Naive thymus-derived CD8-positive, alpha-beta T cell (primary cell): ENCODE results near the gene GFER. TPM values are rescaled to one million over a fixed set of nuclear protein-coding genes. Genes with fewer than 3 reads are reported as not detected.

ENCODE experiments used
- ATAC-seq, 2 donors: fragments of 150-1000 bp; cut with Tn5 transposase in 1 of 2; sonication (Bioruptor Pico), chemical (Tn5 transposase) in 1 of 2; 1 replicate in 1 of 2; 2 replicates in 1 of 2; pipeline ENCODE4 v1.10.0; 2021; ENCODE audit warnings: mild to moderate bottlenecking in 2 of 2, moderate library complexity in 2 of 2
- POLR2A ChIA-PET: fragments of 350-600 bp; sonication (Branson Sonifier 250); formaldehyde crosslinking; loops from one replicate; lab custom pipeline; 2021; ENCODE audit warnings: antibody characterized with exemption; lab: Charles Lee
- DNase-seq, 10 donors: peaks; one replicate each; pipeline versions ENCODE4 v3.0.0 to v3.0.0-alpha.2; 2020 to 2022
- H3K27ac Mint-ChIP-seq, 10 donors: one replicate each; pipeline ENCODE4 v1.8.0; 2020 to 2022; ENCODE audit warnings: mild to moderate bottlenecking in 10 of 10, mixed read lengths in 10 of 10, moderate library complexity in 4 of 10, inconsistent platforms in 1 of 10
- H3K27me3 Mint-ChIP-seq, 5 donors: one replicate each; pipeline ENCODE4 v1.8.0; 2021 to 2022; ENCODE audit warnings: mixed read lengths in 5 of 5
- H3K36me3 Mint-ChIP-seq, 3 donors: one replicate each; pipeline ENCODE4 v1.8.0; 2020 to 2022; ENCODE audit warnings: mixed read lengths in 3 of 3, mild to moderate bottlenecking in 2 of 3, inconsistent platforms in 1 of 3
- H3K4me1 Mint-ChIP-seq, 4 donors: one replicate each; pipeline ENCODE4 v1.8.0; 2021 to 2022; ENCODE audit warnings: mixed read lengths in 4 of 4
- H3K4me3 Mint-ChIP-seq, 10 donors: one replicate each; pipeline ENCODE4 v1.8.0; 2020 to 2022; ENCODE audit warnings: mild to moderate bottlenecking in 10 of 10, mixed read lengths in 10 of 10, moderate library complexity in 6 of 10, inconsistent platforms in 1 of 10
- H3K9me3 Mint-ChIP-seq, 9 donors: one replicate each; pipeline ENCODE4 v1.8.0; 2020 to 2022; ENCODE audit warnings: mixed read lengths in 9 of 9, mild to moderate bottlenecking in 3 of 9, inconsistent platforms in 1 of 9, moderate library complexity in 1 of 9
- polyA plus RNA-seq, 3 donors: library from polyadenylated mRNA; unstranded; fragments of 300-500 nt; fragmentation: Illumina TruSeq; gene quantifications; one replicate each; pipeline ENCODE4 v1.2.3, GENCODE V29; 2021
- total RNA-seq, 8 experiments: library from RNA in 2 of 8; stranded (reverse) in 2 of 8; gene quantifications; one replicate each; pipeline ENCODE4 v1.2.3 and lab custom pipeline; 2021 to 2026

GFER gene
- total and polyA plus RNA-seq, 5 experiments from 2014 or later, result 15.9 to 30.0 (median 22.3) TPM

- Mint-ChIP-seq H3K4me3 (peak overlapping the region in 1 of 10 donors; percentile 30), H3K27ac (no peak overlapping the region)
Measured at GRCh38 chr16:1987198-1987597, 3.2 kb downstream of the GFER start.

GRCh38 chr16:1989209-1990100 is 5.5 kb downstream of the GFER start, which contains the start of gene SYNGR3:
SYNGR3 (plus strand) TSS chr16:1989970; CDS start chr16:1990103, 133 bp downstream.
- H3K27me3 Mint-ChIP-seq, result peaks cover 2 to 30% (median 13%) of the 10 kb centered on the region in 5 donors
- no peaks in the 10 kb centered on the region for H3K9me3 Mint-ChIP-seq
- H3K36me3 Mint-ChIP-seq, result peaks cover 0 to 18% (median 7%) of the 10 kb centered on the region in 3 donors
- H3K27ac Mint-ChIP-seq, result peak within 1 kb of the TSS in 4 of 10 donors; percentile 22 to 91 (median 76)
- DNase-seq (no peak), ATAC-seq (no peak)
- H3K4me1 Mint-ChIP-seq, result peaks cover 4 to 36% (median 27%) of the 10 kb centered on the region in 4 donors
- H3K4me3 Mint-ChIP-seq, result peak within 1 kb of the TSS; percentile 44 to 84 (median 76)
- POLR2A ChIA-PET, result interaction anchor here (0.5 to 5.9 kb wide), 3 partner anchors 19 to 536 kb away, joined by 6 to 47 read pairs (median 21); partner anchors contain the start of genes RNF151, RPS2 and ZNF598

More at GRCh38 chr16:1987198-1987597, 3.2 kb downstream of the GFER start:
- Mint-ChIP-seq H3K4me1 (peaks cover 9 to 43% (median 30%) of the 10 kb centered on the region in 4 donors), H3K27me3 (peaks cover 2 to 37% (median 13%) of the 10 kb centered on the region in 5 donors), H3K36me3 (peaks cover 0 to 18% (median 7%) of the 10 kb centered on the region in 3 donors), H3K9me3 (no peaks in the 10 kb centered on the region)
- ATAC-seq (no peak), DNase-seq (no peak)
- POLR2A ChIA-PET, result interaction anchor here (0.8 to 1.2 kb wide), 2 partner anchors 9 to 21 kb away, joined by 3 read pairs; no protein-coding TSS in a partner anchor

GRCh38 chr16:1990101-1990350 is 6.0 kb downstream of the GFER start:
- H3K27ac Mint-ChIP-seq, result no peak overlapping the region
- H3K36me3 Mint-ChIP-seq, result peaks cover 0 to 18% (median 7%) of the 10 kb centered on the region in 3 donors

GRCh38 chr16:1990351-1991134 is 6.5 kb downstream of the GFER start:
- H3K4me1 Mint-ChIP-seq, result peaks cover 7 to 27% (median 18%) of the 10 kb centered on the region in 4 donors
- H3K27me3 Mint-ChIP-seq, result peaks cover 2 to 30% (median 13%) of the 10 kb centered on the region in 5 donors
- POLR2A ChIA-PET, result interaction anchor here (1.0 to 5.9 kb wide), 6 partner anchors 18 to 542 kb away, joined by 3 to 47 read pairs (median 8); partner anchors contain the start of genes RNF151, RPS2, TBL3 and TRAF7
- H3K27ac Mint-ChIP-seq, result peak overlapping the region in 8 of 10 donors; percentile 13 to 86 (median 78)
- H3K9me3 Mint-ChIP-seq, result no peaks in the 10 kb centered on the region
- peak in 1 of 10 donors; percentile 19 for DNase-seq
- H3K36me3 Mint-ChIP-seq, result peaks cover 0 to 18% (median 7%) of the 10 kb centered on the region in 3 donors
- no peak for ATAC-seq
- peak overlapping the region; percentile 68 to 84 (median 78) for H3K4me3 Mint-ChIP-seq

More at GRCh38 chr16:1990101-1990350, 6.0 kb downstream of the GFER start:
- no peaks in the 10 kb centered on the region for H3K9me3 Mint-ChIP-seq
- H3K27me3 Mint-ChIP-seq, result peaks cover 2 to 30% (median 13%) of the 10 kb centered on the region in 5 donors
- peak overlapping the region in 1 of 10 donors; percentile 72 for H3K4me3 Mint-ChIP-seq
- no peak for ATAC-seq
- H3K4me1 Mint-ChIP-seq, result peaks cover 4 to 30% (median 22%) of the 10 kb centered on the region in 4 donors
- no peak for DNase-seq
- POLR2A ChIA-PET, result interaction anchor here (1.2 to 5.9 kb wide), 3 partner anchors 19 to 165 kb away, joined by 6 to 47 read pairs (median 21); partner anchors contain the start of genes RNF151, RPS2, TRAF7 and ZNF598

- Mint-ChIP-seq H3K9me3 (no peaks in the 10 kb centered on the region), H3K4me3 (peak overlapping the region; percentile 68 to 84 (median 78)), H3K27ac (peak overlapping the region in 8 of 10 donors; percentile 22 to 86 (median 78)), H3K36me3 (peaks cover 0 to 13% (median 7%) of the 10 kb centered on the region in 3 donors), H3K4me1 (peaks cover 9 to 27% (median 18%) of the 10 kb centered on the region in 4 donors), H3K27me3 (peaks cover 2 to 30% (median 13%) of the 10 kb centered on the region in 5 donors)
- DNase-seq, result peak in 4 of 10 donors; percentile 40 to 51 (median 45)
- POLR2A ChIA-PET, result interaction anchor here (1.0 to 5.9 kb wide), 10 partner anchors 17 to 541 kb away, joined by 3 to 47 read pairs (median 4); partner anchors contain the start of genes MSRB1, NTHL1, PKD1 and RNF151
- peak; percentile 29 to 35 for ATAC-seq
Measured at GRCh38 chr16:1991135-1991551, 7.2 kb downstream of the GFER start.

GRCh38 chr16:1991588-1991947 is 7.6 kb downstream of the GFER start:
- Mint-ChIP-seq H3K9me3 (no peaks in the 10 kb centered on the region), H3K27ac (peak overlapping the region in 9 of 10 donors; percentile 24 to 86 (median 77)), H3K4me3 (peak overlapping the region; percentile 68 to 84 (median 78)), H3K27me3 (peaks cover 2 to 30% (median 11%) of the 10 kb centered on the region in 5 donors), H3K4me1 (peaks cover 9 to 27% (median 18%) of the 10 kb centered on the region in 4 donors), H3K36me3 (peaks cover 0 to 8% (median 4%) of the 10 kb centered on the region in 3 donors)
- POLR2A ChIA-PET, result interaction anchor here (1.0 to 5.9 kb wide), 10 partner anchors 17 to 541 kb away, joined by 3 to 47 read pairs (median 4); partner anchors contain the start of genes MSRB1, NTHL1, PKD1 and RNF151
- ATAC-seq (no peak), DNase-seq (no peak)

- H3K4me1 Mint-ChIP-seq, result peaks cover 9 to 27% (median 18%) of the 10 kb centered on the region in 4 donors
- DNase-seq (peak; percentile 86 to 100 (median 95)), ATAC-seq (peak; percentile 72 to 82)
- peaks cover 2 to 27% (median 7%) of the 10 kb centered on the region in 5 donors for H3K27me3 Mint-ChIP-seq
- peak overlapping the region in 6 of 10 donors; percentile 24 to 83 (median 72) for H3K27ac Mint-ChIP-seq
- peaks cover 0 to 3% (median 2%) of the 10 kb centered on the region in 3 donors for H3K36me3 Mint-ChIP-seq
- POLR2A ChIA-PET, result interaction anchor here (0.8 to 5.9 kb wide), 9 partner anchors 12 to 163 kb away, joined by 3 to 47 read pairs (median 4); partner anchors contain the start of genes MSRB1, NTHL1, PKD1 and RNF151
- H3K9me3 Mint-ChIP-seq, result no peaks in the 10 kb centered on the region
- peak overlapping the region in 9 of 10 donors; percentile 15 to 84 (median 71) for H3K4me3 Mint-ChIP-seq
Measured at GRCh38 chr16:1991948-1992703, 8.1 kb downstream of the GFER start.

- Mint-ChIP-seq H3K9me3 (no peaks in the 10 kb centered on the region), H3K4me3 (no peak overlapping the region), H3K27ac (peak overlapping the region in 1 of 10 donors; percentile 89), H3K27me3 (peaks cover 2 to 24% (median 7%) of the 10 kb centered on the region in 5 donors), H3K36me3 (peaks cover 0 to 4% (median 2%) of the 10 kb centered on the region in 3 donors), H3K4me1 (peaks cover 9 to 27% (median 18%) of the 10 kb centered on the region in 4 donors)
- ATAC-seq (no peak), DNase-seq (peak in 1 of 10 donors; percentile 21)
- POLR2A ChIA-PET, result interaction anchor here (0.8 to 5.9 kb wide), 6 partner anchors 9 to 162 kb away, joined by 3 to 47 read pairs (median 6); partner anchors contain the start of genes PKD1, RNF151, RPS2 and TRAF7
Measured at GRCh38 chr16:1992704-1993317, 8.8 kb downstream of the GFER start.

- H3K9me3 Mint-ChIP-seq, result no peaks in the 10 kb centered on the region
- peak overlapping the region in 9 of 10 donors; percentile 51 to 89 (median 85) for H3K27ac Mint-ChIP-seq
- H3K27me3 Mint-ChIP-seq, result peaks cover 1 to 18% (median 3%) of the 10 kb centered on the region in 5 donors
- H3K36me3 Mint-ChIP-seq, result peaks cover 0 to 11% (median 0%) of the 10 kb centered on the region in 3 donors
- peaks cover 6 to 25% (median 17%) of the 10 kb centered on the region in 4 donors for H3K4me1 Mint-ChIP-seq
- peak overlapping the region in 8 of 10 donors; percentile 3 to 68 (median 46) for H3K4me3 Mint-ChIP-seq
- ATAC-seq (no peak), DNase-seq (no peak)
- POLR2A ChIA-PET, result interaction anchor here (1.3 to 5.9 kb wide), 3 partner anchors 8 to 28 kb away, joined by 5 to 47 read pairs (median 21); partner anchors contain the start of genes RNF151, RPS2 and ZNF598
Measured at GRCh38 chr16:1993731-1994131, 9.7 kb downstream of the GFER start.
